Keratinocyte (primary cell): Measurements from ENCODE around the gene BCAS3. TPM values are rescaled to one million over a fixed set of nuclear protein-coding genes. Genes with fewer than 3 reads are reported as not detected.

Experiments
- DNase-seq: peaks from one replicate; pipeline ENCODE4 v3.0.0-alpha.2; 2011; ENCODE audit warnings: low read depth, missing footprints, low spot score
- FAIRE-seq: peaks from 2 replicates; lab custom pipeline; 2011; peaks lifted over from hg19 to GRCh38; lab: Jason Lieb, UNC
- H2AFZ ChIP-seq: 2 replicates; pipeline ENCODE4 v1.6.0; 2012; ENCODE audit warnings: low read length, control low read depth, inconsistent platforms; ENCODE audit not compliant: control insufficient read depth
- H3K27ac ChIP-seq: 2 replicates; pipeline ENCODE4 v1.5.1; 2011; ENCODE audit warnings: low read length; ENCODE audit not compliant: control insufficient read depth, insufficient read depth
- H3K27me3 ChIP-seq: 3 replicates; pipeline ENCODE4 v1.6.0; 2011; ENCODE audit warnings: low read length; ENCODE audit not compliant: control insufficient read depth, insufficient read depth; ENCODE audit errors: extremely low read depth
- H3K36me3 ChIP-seq, 2 experiments: 2 replicates in 1 of 2; 3 replicates in 1 of 2; pipeline ENCODE4 v1.5.1; 2011; ENCODE audit warnings: low read length in 2 of 2, mild to moderate bottlenecking in 1 of 2; ENCODE audit not compliant: control insufficient read depth in 2 of 2, insufficient read depth in 2 of 2; ENCODE audit errors: extremely low read depth in 1 of 2
- H3K4me1 ChIP-seq: 3 replicates; pipeline ENCODE4 v1.5.1; 2011; ENCODE audit warnings: low read length; ENCODE audit not compliant: control insufficient read depth, insufficient read depth; ENCODE audit errors: extremely low read depth
- H3K4me2 ChIP-seq: 3 replicates; pipeline ENCODE4 v1.6.0; 2011; ENCODE audit warnings: low read depth, low read length; ENCODE audit not compliant: control insufficient read depth, insufficient read depth; ENCODE audit errors: extremely low read depth
- H3K4me3 ChIP-seq, 3 experiments: fragments of 200-600 bp in 1 of 3; sonication (generic) in 1 of 3; 2 replicates in 2 of 3; 3 replicates in 1 of 3; pipeline ENCODE4 v1.5.1; 2011 to 2016; ENCODE audit warnings: low read length in 3 of 3, mild to moderate bottlenecking in 3 of 3, control low read depth in 2 of 3, inconsistent platforms in 1 of 3, low read depth in 1 of 3, mixed read lengths in 1 of 3, mixed run types in 1 of 3, moderate library complexity in 1 of 3; ENCODE audit not compliant: control insufficient read depth in 2 of 3, insufficient read depth in 2 of 3; ENCODE audit errors: extremely low read depth in 1 of 3
- H3K79me2 ChIP-seq: 2 replicates; pipeline ENCODE4 v1.6.0; 2012; ENCODE audit warnings: low read length; ENCODE audit not compliant: control insufficient read depth, insufficient read depth
- H3K9ac ChIP-seq: 3 replicates; pipeline ENCODE4 v1.6.0; 2011; ENCODE audit warnings: low read length; ENCODE audit not compliant: control insufficient read depth, insufficient read depth; ENCODE audit errors: extremely low read depth
- H3K9me1 ChIP-seq: 3 replicates; pipeline ENCODE4 v1.6.0; 2011; ENCODE audit warnings: low read length; ENCODE audit not compliant: control insufficient read depth, insufficient read depth; ENCODE audit errors: extremely low read depth
- H3K9me3 ChIP-seq: 2 replicates; pipeline ENCODE4 v1.5.1; 2012; ENCODE audit warnings: low read depth, low read length; ENCODE audit not compliant: control insufficient read depth
- H4K20me1 ChIP-seq: 3 replicates; pipeline ENCODE4 v1.6.0; 2011; ENCODE audit warnings: low read length; ENCODE audit not compliant: control insufficient read depth, insufficient read depth; ENCODE audit errors: extremely low read depth
- CTCF ChIP-seq, 3 experiments: IDR thresholded peaks in 1 of 3; conservative IDR thresholded peaks in 1 of 3; optimal IDR thresholded peaks in 1 of 3; 2 replicates in 2 of 3; 3 replicates in 1 of 3; pipeline versions ENCODE3 to v1.5.1; 2011; ENCODE audit warnings: low read length in 3 of 3, mild to moderate bottlenecking in 3 of 3, moderate library complexity in 2 of 3, control low read depth in 1 of 3, inconsistent platforms in 1 of 3; ENCODE audit not compliant: insufficient read depth in 2 of 3; ENCODE audit errors: extremely low read depth in 1 of 3
- EZH2 ChIP-seq: IDR thresholded peaks from one replicate; pipeline ENCODE4 v1.6.1; 2012; ENCODE audit warnings: inconsistent platforms, mild to moderate bottlenecking, low read length, moderate library complexity
- dilution Hi-C: fragments of 300-500 bp; cut with MboI; formaldehyde crosslinking; loops from one replicate; pipeline ENCODE4 v1.7.0; 2020; ENCODE audit warnings: low sequenced_read_pairs; ENCODE audit not compliant: extremely low pct_ligation_motif_present
- polyA plus RNA-seq, 5 experiments: library from polyadenylated mRNA; depleted of rRNA in 3 of 5; stranded (reverse) in 3 of 5; stranded (forward) in 1 of 5; unstranded in 1 of 5; fragments of >200 nt; gene quantifications; 1 replicate in 1 of 5; 2 replicates in 3 of 5; 3 replicates in 1 of 5; pipeline versions ENCODE4 v1.2.1 to v1.2.3, GENCODE V29; 2011 to 2012; ENCODE audit warnings: missing spikeins in 2 of 5, low read depth in 1 of 5, low replicate concordance in 1 of 5

The BCAS3 gene
- polyA plus RNA-seq, 1 donor (not counting 4 experiments of a cell fraction or from before 2014, with no cell fraction given): 11.8 TPM

- Histone ChIP-seq H3K9me3 (no peaks in the 10 kb centered on the region), H2AFZ (no peak overlapping the region), H3K4me3 (no peak overlapping the region), H3K27ac (no peak overlapping the region), H4K20me1 (no peaks in the 10 kb centered on the region), H3K4me2 (no peak overlapping the region), H3K9ac (no peak overlapping the region), H3K27me3 (no peaks in the 10 kb centered on the region), H3K4me1 (peaks cover 6% of the 10 kb centered on the region), H3K79me2 (no peaks in the 10 kb centered on the region), H3K9me1 (no peaks in the 10 kb centered on the region), H3K36me3 (no peaks in the 10 kb centered on the region)
- no peak for FAIRE-seq
- dilution Hi-C loops: no loop called here
- TF ChIP-seq EZH2 (no peak), CTCF (optimal IDR thresholded peaks at IDR 0.05 in 1 of 3, IDR thresholded peaks at IDR 0.05 in 1 of 3, conservative IDR thresholded peaks at IDR 0.05 in 1 of 3; ENCODE audit: extremely low read depth in 1 of 3, insufficient read depth in 2 of 3, low read length in 3 of 3) (no peak)
- DNase-seq: no peak
Measured at GRCh38 chr17:61366076-61366714, 688.5 kb downstream of the BCAS3 start.

GRCh38 chr17:61366715-61367413 is 689.2 kb downstream of the BCAS3 start:
- dilution Hi-C loops: no loop called here
- Histone ChIP-seq H3K4me3 (no peak overlapping the region), H3K27ac (no peak overlapping the region), H2AFZ (no peak overlapping the region), H3K36me3 (no peaks in the 10 kb centered on the region), H3K27me3 (no peaks in the 10 kb centered on the region), H3K9me1 (no peaks in the 10 kb centered on the region), H3K4me2 (no peak overlapping the region), H3K9me3 (no peaks in the 10 kb centered on the region), H3K9ac (no peak overlapping the region), H3K4me1 (no peaks in the 10 kb centered on the region), H4K20me1 (no peaks in the 10 kb centered on the region), H3K79me2 (no peaks in the 10 kb centered on the region)
- DNase-seq (no peak), FAIRE-seq (no peak)
- TF ChIP-seq EZH2: no peak
- TF ChIP-seq CTCF (optimal IDR thresholded peaks at IDR 0.05 in 1 of 3, IDR thresholded peaks at IDR 0.05 in 1 of 3, conservative IDR thresholded peaks at IDR 0.05 in 1 of 3; ENCODE audit: extremely low read depth in 1 of 3, insufficient read depth in 2 of 3, low read length in 3 of 3): no peak
